Measurements from ENCODE around the gene DAGLA. TPM values are rescaled to one million over a fixed set of nuclear protein-coding genes. Genes with fewer than 3 reads are reported as not detected.

DAGLA gene
- total RNA-seq, 1 donor = 3.6 TPM

GRCh38 chr11:61757213-61757862, 77.1 kb downstream of the DAGLA start:
- Histone ChIP-seq H2AFZ (ENCODE audit: low read length) (no peak overlapping the region), H3K27ac (ENCODE audit: low read depth, low read length) (no peak overlapping the region), H3K4me2 (ENCODE audit: insufficient read depth, low read length) (no peak overlapping the region), H3K4me1 (ENCODE audit: insufficient read depth, low read length) (peaks cover 10% of the 10 kb centered on the region), H3K79me2 (ENCODE audit: insufficient read depth, low read length) (no peaks in the 10 kb centered on the region), H3K9me3 (ENCODE audit: low read depth, low read length) (no peaks in the 10 kb centered on the region), H3K4me3 (ENCODE audit: insufficient read depth, low read length) (no peak overlapping the region), H3K27me3 (ENCODE audit: insufficient read depth, low read length) (peaks cover 6% of the 10 kb centered on the region), H3K36me3 (ENCODE audit: insufficient read depth, low read length) (no peaks in the 10 kb centered on the region), H4K20me1 (ENCODE audit: insufficient read depth, low read length) (no peaks in the 10 kb centered on the region)
- TF ChIP-seq, protein P1, sequence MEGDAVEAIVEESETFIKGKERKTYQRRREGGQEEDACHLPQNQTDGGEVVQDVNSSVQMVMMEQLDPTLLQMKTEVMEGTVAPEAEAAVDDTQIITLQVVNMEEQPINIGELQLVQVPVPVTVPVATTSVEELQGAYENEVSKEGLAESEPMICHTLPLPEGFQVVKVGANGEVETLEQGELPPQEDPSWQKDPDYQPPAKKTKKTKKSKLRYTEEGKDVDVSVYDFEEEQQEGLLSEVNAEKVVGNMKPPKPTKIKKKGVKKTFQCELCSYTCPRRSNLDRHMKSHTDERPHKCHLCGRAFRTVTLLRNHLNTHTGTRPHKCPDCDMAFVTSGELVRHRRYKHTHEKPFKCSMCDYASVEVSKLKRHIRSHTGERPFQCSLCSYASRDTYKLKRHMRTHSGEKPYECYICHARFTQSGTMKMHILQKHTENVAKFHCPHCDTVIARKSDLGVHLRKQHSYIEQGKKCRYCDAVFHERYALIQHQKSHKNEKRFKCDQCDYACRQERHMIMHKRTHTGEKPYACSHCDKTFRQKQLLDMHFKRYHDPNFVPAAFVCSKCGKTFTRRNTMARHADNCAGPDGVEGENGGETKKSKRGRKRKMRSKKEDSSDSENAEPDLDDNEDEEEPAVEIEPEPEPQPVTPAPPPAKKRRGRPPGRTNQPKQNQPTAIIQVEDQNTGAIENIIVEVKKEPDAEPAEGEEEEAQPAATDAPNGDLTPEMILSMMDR (IDR thresholded peaks at IDR 0.05; ENCODE audit: extremely low read depth, low read depth, low read length) = no peak
- DNase-seq (ENCODE audit: insufficient read length, low spot score, missing footprints) = no peak

GRCh38 chr11:61760946-61761345, 80.8 kb downstream of the DAGLA start:
- Histone ChIP-seq H3K27ac (ENCODE audit: low read depth, low read length) (no peak overlapping the region), H4K20me1 (ENCODE audit: insufficient read depth, low read length) (no peaks in the 10 kb centered on the region), H3K4me1 (ENCODE audit: insufficient read depth, low read length) (peaks cover 5% of the 10 kb centered on the region), H3K4me2 (ENCODE audit: insufficient read depth, low read length) (no peak overlapping the region), H3K36me3 (ENCODE audit: insufficient read depth, low read length) (no peaks in the 10 kb centered on the region), H3K9me3 (ENCODE audit: low read depth, low read length) (no peaks in the 10 kb centered on the region), H3K4me3 (ENCODE audit: insufficient read depth, low read length) (no peak overlapping the region), H3K27me3 (ENCODE audit: insufficient read depth, low read length) (peaks cover 2% of the 10 kb centered on the region), H2AFZ (ENCODE audit: low read length) (no peak overlapping the region), H3K79me2 (ENCODE audit: insufficient read depth, low read length) (no peaks in the 10 kb centered on the region)
- DNase-seq (ENCODE audit: insufficient read length, low spot score, missing footprints) = no peak
- TF ChIP-seq, protein P1 (IDR thresholded peaks at IDR 0.05; ENCODE audit: extremely low read depth, low read depth, low read length) = no peak

DNA sequence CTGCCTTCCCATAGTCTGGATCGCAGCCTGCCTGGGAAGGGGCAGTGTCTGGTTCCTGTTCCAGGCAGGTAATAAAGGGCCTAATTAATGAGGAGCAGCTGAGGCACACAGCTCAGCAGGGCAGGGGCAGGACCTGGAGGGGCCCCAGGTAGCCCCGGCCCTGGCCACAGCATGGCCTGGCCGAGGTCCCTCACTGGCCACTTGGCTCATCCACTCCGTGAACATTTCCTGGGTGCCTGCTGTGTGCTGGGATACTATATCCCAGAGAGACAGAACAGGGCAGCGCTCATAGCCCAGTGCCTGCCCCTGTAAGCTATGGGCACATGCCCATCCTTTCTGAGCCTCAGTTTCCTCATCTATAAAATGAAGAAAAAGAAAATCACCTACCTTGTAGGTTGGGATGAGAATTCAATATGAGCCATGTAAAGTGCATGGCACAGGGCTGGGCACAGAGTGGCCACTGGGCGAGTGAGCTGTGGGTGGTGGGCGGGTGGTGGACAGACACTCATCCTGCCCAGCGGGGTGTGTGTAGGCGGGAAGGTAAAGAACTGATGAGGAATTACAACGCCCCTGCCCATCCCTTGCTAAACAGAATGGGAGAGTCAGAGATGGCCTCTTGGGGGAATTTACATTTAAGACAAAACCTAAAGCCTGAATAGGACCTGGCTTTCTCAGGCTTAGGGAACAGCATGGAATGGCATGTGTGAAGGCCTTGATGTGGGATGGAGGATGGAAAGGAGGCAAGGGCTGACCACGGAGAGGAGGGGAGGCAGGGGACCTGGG, 81.4 kb downstream of the DAGLA start:
- H3K9me3 ChIP-seq (ENCODE audit: low read depth, low read length) = no peaks in the 10 kb centered on the region
- H3K27ac ChIP-seq (ENCODE audit: low read depth, low read length) = no peak overlapping the region
- no peak overlapping the region for H2AFZ ChIP-seq (ENCODE audit: low read length)
- no peak for DNase-seq (ENCODE audit: insufficient read length, low spot score, missing footprints)
- H3K4me1 ChIP-seq (ENCODE audit: insufficient read depth, low read length) = no peaks in the 10 kb centered on the region
- no peaks in the 10 kb centered on the region for H3K79me2 ChIP-seq (ENCODE audit: insufficient read depth, low read length)
- no peaks in the 10 kb centered on the region for H3K36me3 ChIP-seq (ENCODE audit: insufficient read depth, low read length)
- peaks cover 2% of the 10 kb centered on the region for H3K27me3 ChIP-seq (ENCODE audit: insufficient read depth, low read length)
- H3K4me3 ChIP-seq (ENCODE audit: insufficient read depth, low read length) = no peak overlapping the region
- TF ChIP-seq, protein P1 (IDR thresholded peaks at IDR 0.05; ENCODE audit: extremely low read depth, low read depth, low read length) = no peak
- no peaks in the 10 kb centered on the region for H4K20me1 ChIP-seq (ENCODE audit: insufficient read depth, low read length)
- H3K4me2 ChIP-seq (ENCODE audit: insufficient read depth, low read length) = no peak overlapping the region

- H2AFZ ChIP-seq (ENCODE audit: low read length) = no peak overlapping the region
- no peak for DNase-seq (ENCODE audit: insufficient read length, low spot score, missing footprints)
- H3K9me3 ChIP-seq (ENCODE audit: low read depth, low read length) = no peaks in the 10 kb centered on the region
- no peak overlapping the region for H3K4me2 ChIP-seq (ENCODE audit: insufficient read depth, low read length)
- no peaks in the 10 kb centered on the region for H3K79me2 ChIP-seq (ENCODE audit: insufficient read depth, low read length)
- H4K20me1 ChIP-seq (ENCODE audit: insufficient read depth, low read length) = no peaks in the 10 kb centered on the region
- TF ChIP-seq, protein P1 (IDR thresholded peaks at IDR 0.05; ENCODE audit: extremely low read depth, low read depth, low read length) = no peak
- H3K4me3 ChIP-seq (ENCODE audit: insufficient read depth, low read length) = no peak overlapping the region
- no peak overlapping the region for H3K27ac ChIP-seq (ENCODE audit: low read depth, low read length)
- no peaks in the 10 kb centered on the region for H3K4me1 ChIP-seq (ENCODE audit: insufficient read depth, low read length)
- H3K27me3 ChIP-seq (ENCODE audit: insufficient read depth, low read length) = peaks cover 2% of the 10 kb centered on the region
- no peaks in the 10 kb centered on the region for H3K36me3 ChIP-seq (ENCODE audit: insufficient read depth, low read length)
Measured at GRCh38 chr11:61762223-61762615, 82.0 kb downstream of the DAGLA start.

Measured in osteoblast (primary cell).